SH-SY5Y (cell line): ENCODE data around the gene JAG1.

ENCODE experiments used
- GATA2 ChIP-seq: IDR thresholded peaks from 2 replicates; pipeline ENCODE4 v1.6.1; 2011; ENCODE audit warnings: mild to moderate bottlenecking, low read depth, low read length
- GATA3 ChIP-seq: IDR thresholded peaks from 2 replicates; pipeline ENCODE4 v1.6.1; 2011; ENCODE audit warnings: low read depth, mild to moderate bottlenecking, low read length, moderate library complexity

GRCh38 chr20:10611357-10611756 lies 62.4 kb downstream of the JAG1 start:
- no peak for TF ChIP-seq GATA2
- no peak for TF ChIP-seq GATA3
